Suprapubic skin (tissue), 4 donors: ENCODE measurements around the gene PCDHA1.

Experiments used
- CTCF ChIP-seq, 2 donors: fragments of 200-600 bp in 1 of 2; fragments of 450-650 bp in 1 of 2; sonication (generic) in 1 of 2; IDR thresholded peaks; one replicate each; pipeline ENCODE4 v1.5.1; 2016 to 2019; ENCODE audit warnings: antibody characterized with exemption in 2 of 2, mild to moderate bottlenecking in 1 of 2, moderate library complexity in 1 of 2
- EP300 ChIP-seq: sonication (generic); formaldehyde crosslinking; IDR thresholded peaks from one replicate; pipeline ENCODE4 v1.6.1; 2017; ENCODE audit warnings: antibody characterized with exemption
- POLR2A ChIP-seq, 2 donors: fragments of 450-650 bp; IDR thresholded peaks; one replicate each; pipeline ENCODE4 v1.6.1; 2017; ENCODE audit warnings: antibody characterized with exemption in 2 of 2, mild to moderate bottlenecking in 2 of 2, moderate library complexity in 2 of 2
- POLR2AphosphoS5 ChIP-seq, 3 donors: sonication (generic); formaldehyde crosslinking; IDR thresholded peaks; one replicate each; pipeline ENCODE4 v1.6.1; 2017; ENCODE audit warnings: antibody characterized with exemption in 3 of 3

GRCh38 chr5:140842798-140843733 is 57.1 kb downstream of the PCDHA1 start:
- TF ChIP-seq CTCF (IDR thresholded peaks at IDR 0.05), result no peak
- TF ChIP-seq EP300, result no peak
- TF ChIP-seq POLR2A (IDR thresholded peaks at IDR 0.05), result no peak
- TF ChIP-seq POLR2AphosphoS5 (IDR thresholded peaks at IDR 0.05), result no peak
